CD8-positive, alpha-beta memory T cell (primary cell): ENCODE results near the gene GRXCR2. TPM values are rescaled to one million over a fixed set of nuclear protein-coding genes. Genes with fewer than 3 reads are reported as not detected.

Source experiments
- CTCF ChIA-PET: fragments of 350-600 bp; sonication (Branson Sonifier 250); formaldehyde crosslinking; loops from one replicate; lab custom pipeline; 2021; ENCODE audit warnings: antibody characterized with exemption; lab: Charles Lee
- POLR2A ChIA-PET: fragments of 350-600 bp; sonication (Branson Sonifier 250); formaldehyde crosslinking; loops from one replicate; lab custom pipeline; 2021; ENCODE audit warnings: antibody characterized with exemption; lab: Charles Lee
- DNase-seq, 5 donors: peaks; one replicate each; pipeline versions ENCODE4 v3.0.0 to v3.0.0-alpha.2; 2020 to 2022; ENCODE audit warnings: mixed read lengths in 1 of 5
- H3K27ac ChIP-seq: one replicate; pipeline ENCODE4 v1.7.0; 2013; ENCODE audit warnings: low read depth, mild to moderate bottlenecking, low read length, moderate library complexity
- H3K27me3 ChIP-seq: 2 replicates; pipeline ENCODE4 v1.7.0; 2013; ENCODE audit warnings: low read length, mild to moderate bottlenecking; ENCODE audit not compliant: insufficient read depth, poor library complexity, severe bottlenecking
- H3K36me3 ChIP-seq: 2 replicates; pipeline ENCODE4 v1.7.0; 2013; ENCODE audit warnings: mild to moderate bottlenecking, low read length, moderate library complexity; ENCODE audit not compliant: insufficient read depth
- H3K4me1 ChIP-seq: 2 replicates; pipeline ENCODE4 v1.7.0; 2013; ENCODE audit warnings: mild to moderate bottlenecking, low read length, moderate library complexity; ENCODE audit not compliant: insufficient read depth
- H3K4me3 ChIP-seq: 2 replicates; pipeline ENCODE4 v1.7.0; 2013; ENCODE audit warnings: mild to moderate bottlenecking, low read length
- H3K9me3 ChIP-seq: 2 replicates; pipeline ENCODE4 v1.7.0; 2013; ENCODE audit warnings: mild to moderate bottlenecking, low read length
- H3K27ac Mint-ChIP-seq, 8 donors: one replicate each; pipeline ENCODE4 v1.8.0; 2020 to 2021; ENCODE audit warnings: mixed read lengths in 8 of 8, mild to moderate bottlenecking in 6 of 8, inconsistent platforms in 3 of 8, moderate library complexity in 3 of 8
- H3K27me3 Mint-ChIP-seq, 2 donors: one replicate each; pipeline ENCODE4 v1.8.0; 2020 to 2021; ENCODE audit warnings: mixed read lengths in 2 of 2, mild to moderate bottlenecking in 1 of 2, moderate library complexity in 1 of 2
- H3K36me3 Mint-ChIP-seq, 3 donors: one replicate each; pipeline ENCODE4 v1.8.0; 2020 to 2021; ENCODE audit warnings: mixed read lengths in 3 of 3, inconsistent platforms in 1 of 3, mild to moderate bottlenecking in 1 of 3
- H3K4me1 Mint-ChIP-seq, 3 donors: one replicate each; pipeline ENCODE4 v1.8.0; 2020 to 2021; ENCODE audit warnings: mixed read lengths in 3 of 3, inconsistent platforms in 1 of 3, mild to moderate bottlenecking in 1 of 3
- H3K4me3 Mint-ChIP-seq, 7 donors: one replicate each; pipeline ENCODE4 v1.8.0; 2020 to 2021; ENCODE audit warnings: mixed read lengths in 7 of 7, mild to moderate bottlenecking in 6 of 7, moderate library complexity in 4 of 7, inconsistent platforms in 2 of 7
- H3K9me3 Mint-ChIP-seq, 5 donors: one replicate each; pipeline ENCODE4 v1.8.0; 2020 to 2022; ENCODE audit warnings: mixed read lengths in 5 of 5, mild to moderate bottlenecking in 3 of 5, moderate library complexity in 2 of 5, inconsistent platforms in 1 of 5
- polyA plus RNA-seq: library from polyadenylated mRNA; unstranded; fragments of 300-500 nt; fragmentation: Illumina TruSeq; gene quantifications from one replicate; pipeline ENCODE4 v1.2.3, GENCODE V29; 2021
- total RNA-seq, 2 experiments: library from RNA; stranded (reverse); gene quantifications; one replicate each; pipeline ENCODE4 v1.2.3, GENCODE V29; 2021

Gene GRXCR2, protein sequence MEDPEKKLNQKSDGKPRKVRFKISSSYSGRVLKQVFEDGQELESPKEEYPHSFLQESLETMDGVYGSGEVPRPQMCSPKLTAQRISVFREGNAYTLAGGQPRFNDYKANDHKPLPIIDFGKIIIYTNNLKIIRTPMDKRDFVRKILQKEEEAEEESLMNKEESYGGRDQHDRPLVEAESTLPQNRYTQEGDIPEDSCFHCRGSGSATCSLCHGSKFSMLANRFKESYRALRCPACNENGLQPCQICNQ
- total RNA-seq, result not detected
- polyA plus RNA-seq, result not detected

DNA sequence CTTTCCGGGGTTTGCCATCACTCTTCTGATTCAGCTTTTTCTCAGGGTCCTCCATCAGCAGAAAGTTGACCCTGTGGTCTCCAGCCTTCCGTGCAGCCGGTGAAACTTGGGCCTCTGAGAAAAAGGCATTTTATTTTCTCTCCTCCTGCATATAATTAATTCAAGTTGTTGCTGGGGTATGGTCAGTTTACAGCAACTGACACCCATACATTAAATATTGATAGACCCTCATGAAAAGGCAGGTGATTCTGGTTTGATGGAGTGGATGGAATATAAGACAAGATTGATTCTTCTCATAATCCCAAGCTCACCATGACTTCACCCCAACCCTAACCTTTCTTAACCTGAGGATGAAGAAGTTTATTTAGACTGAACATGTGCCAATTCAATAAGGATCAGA is at the start of gene GRXCR2:
TSS of gene GRXCR2 (minus strand) at position 101 of the 400 bp plus-strand sequence. CDS start at position 55, 46 bp downstream.
- H3K27ac Mint-ChIP-seq, result no peak within 1 kb of the TSS
- Histone ChIP-seq H3K4me3 (no peak within 1 kb of the TSS), H3K36me3 (no peaks in the 10 kb centered on the region), H3K27ac (no peak within 1 kb of the TSS), H3K9me3 (no peaks in the 10 kb centered on the region), H3K27me3 (no peaks in the 10 kb centered on the region), H3K4me1 (no peaks in the 10 kb centered on the region)
- POLR2A ChIA-PET, result no interaction called here
- no peaks in the 10 kb centered on the region for H3K36me3 Mint-ChIP-seq
- CTCF ChIA-PET, result no interaction called here
- H3K27me3 Mint-ChIP-seq, result peaks cover 12 to 28% of the 10 kb centered on the region in 2 donors
- DNase-seq, result no peak
- H3K4me3 Mint-ChIP-seq, result no peak within 1 kb of the TSS
- no peaks in the 10 kb centered on the region for H3K4me1 Mint-ChIP-seq
- H3K9me3 Mint-ChIP-seq, result peaks cover 0 to 6% (median 0%) of the 10 kb centered on the region in 5 donors

DNA sequence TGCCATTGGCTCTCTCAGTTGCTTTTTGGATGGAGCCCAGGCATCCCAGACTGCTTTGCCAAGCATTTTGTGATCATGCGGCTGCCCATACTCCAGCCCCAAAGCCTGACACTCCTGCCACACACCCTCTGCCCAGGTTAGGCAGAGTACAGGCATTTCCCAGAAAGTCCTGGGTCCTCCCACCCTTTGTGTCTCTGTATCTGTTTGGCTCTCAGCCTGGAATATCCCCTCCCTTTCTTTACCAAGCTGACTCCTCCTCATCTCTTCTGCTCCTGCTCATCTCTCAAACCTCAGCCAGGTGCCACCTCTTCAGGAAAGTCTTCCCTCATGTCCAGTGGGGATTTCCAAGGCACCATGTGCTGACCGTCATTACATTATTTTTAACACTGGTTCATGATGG is 49.2 kb upstream of the GRXCR2 start:
- Histone ChIP-seq H3K4me3 (no peak overlapping the region), H3K4me1 (no peaks in the 10 kb centered on the region), H3K36me3 (no peaks in the 10 kb centered on the region), H3K9me3 (no peaks in the 10 kb centered on the region), H3K27ac (no peak overlapping the region), H3K27me3 (no peaks in the 10 kb centered on the region)
- no peaks in the 10 kb centered on the region for H3K4me1 Mint-ChIP-seq
- H3K27ac Mint-ChIP-seq, result no peak overlapping the region
- CTCF ChIA-PET, result no interaction called here
- DNase-seq, result no peak
- no peaks in the 10 kb centered on the region for H3K36me3 Mint-ChIP-seq
- POLR2A ChIA-PET, result no interaction called here
- H3K4me3 Mint-ChIP-seq, result no peak overlapping the region
- H3K9me3 Mint-ChIP-seq, result peaks cover 0 to 2% (median 0%) of the 10 kb centered on the region in 5 donors
- H3K27me3 Mint-ChIP-seq, result no peaks in the 10 kb centered on the region

DNA sequence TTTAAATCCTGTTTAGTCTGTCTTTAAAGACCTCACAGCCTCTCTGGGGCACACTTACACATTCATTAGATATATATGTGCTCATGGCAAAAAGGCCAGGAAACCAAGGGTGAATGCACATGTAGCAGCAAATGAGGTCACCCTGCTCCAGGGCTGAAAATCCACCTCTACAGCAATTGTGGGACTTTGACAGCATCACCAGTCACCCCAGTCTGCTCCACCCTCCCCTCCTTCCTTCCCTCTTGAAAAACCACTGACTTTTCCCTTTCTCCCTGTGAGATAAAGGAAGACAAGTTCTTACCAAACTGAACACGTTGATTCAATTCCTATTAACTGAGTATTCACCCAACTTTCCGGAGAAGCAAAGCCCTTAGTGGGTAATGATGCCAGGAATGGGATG is 48.4 kb upstream of the GRXCR2 start:
- CTCF ChIA-PET, result no interaction called here
- Histone ChIP-seq H3K4me1 (no peaks in the 10 kb centered on the region), H3K4me3 (no peak overlapping the region), H3K27ac (no peak overlapping the region), H3K9me3 (no peaks in the 10 kb centered on the region), H3K36me3 (no peaks in the 10 kb centered on the region), H3K27me3 (no peaks in the 10 kb centered on the region)
- no peak for DNase-seq
- Mint-ChIP-seq H3K9me3 (no peaks in the 10 kb centered on the region), H3K4me1 (no peaks in the 10 kb centered on the region), H3K27me3 (no peaks in the 10 kb centered on the region), H3K27ac (no peak overlapping the region), H3K36me3 (no peaks in the 10 kb centered on the region), H3K4me3 (no peak overlapping the region)
- POLR2A ChIA-PET, result no interaction called here

DNA sequence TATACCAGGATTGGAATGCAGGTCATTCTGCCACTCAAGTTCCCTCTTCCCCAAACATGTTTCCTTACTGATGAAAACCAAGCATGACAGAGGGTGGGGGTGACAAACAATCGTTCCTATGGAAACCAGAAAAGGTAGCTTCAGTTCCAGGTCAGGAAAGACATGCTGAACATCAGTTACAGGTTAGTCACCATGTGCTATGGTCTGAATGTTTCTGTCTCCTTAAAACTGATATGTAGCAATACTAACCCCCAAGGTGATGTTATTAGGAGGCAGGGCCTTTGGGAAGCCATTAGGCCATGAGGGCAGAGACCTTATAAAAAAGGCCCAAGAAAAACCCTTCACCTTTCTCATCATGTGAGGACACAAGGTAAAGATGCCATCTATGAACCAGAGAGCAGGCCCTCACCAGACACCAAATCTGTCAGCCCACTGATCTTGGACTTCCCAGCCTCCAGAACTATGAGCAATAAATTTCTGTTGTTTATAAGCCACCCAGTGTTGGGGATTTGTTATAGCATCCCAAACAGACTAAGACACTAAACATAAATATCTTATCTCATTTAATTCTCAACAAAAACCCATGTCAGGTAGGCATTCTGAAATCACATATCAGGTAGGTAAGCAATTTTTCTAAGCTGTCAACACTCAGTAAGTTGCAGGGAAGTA is 47.9 kb upstream of the GRXCR2 start:
- Mint-ChIP-seq H3K36me3 (no peaks in the 10 kb centered on the region), H3K9me3 (no peaks in the 10 kb centered on the region), H3K27ac (no peak overlapping the region), H3K4me3 (no peak overlapping the region), H3K27me3 (no peaks in the 10 kb centered on the region), H3K4me1 (no peaks in the 10 kb centered on the region)
- Histone ChIP-seq H3K9me3 (no peaks in the 10 kb centered on the region), H3K4me3 (no peak overlapping the region), H3K36me3 (no peaks in the 10 kb centered on the region), H3K27me3 (no peaks in the 10 kb centered on the region), H3K4me1 (no peaks in the 10 kb centered on the region), H3K27ac (no peak overlapping the region)
- CTCF ChIA-PET, result no interaction called here
- DNase-seq, result no peak
- POLR2A ChIA-PET, result no interaction called here

DNA sequence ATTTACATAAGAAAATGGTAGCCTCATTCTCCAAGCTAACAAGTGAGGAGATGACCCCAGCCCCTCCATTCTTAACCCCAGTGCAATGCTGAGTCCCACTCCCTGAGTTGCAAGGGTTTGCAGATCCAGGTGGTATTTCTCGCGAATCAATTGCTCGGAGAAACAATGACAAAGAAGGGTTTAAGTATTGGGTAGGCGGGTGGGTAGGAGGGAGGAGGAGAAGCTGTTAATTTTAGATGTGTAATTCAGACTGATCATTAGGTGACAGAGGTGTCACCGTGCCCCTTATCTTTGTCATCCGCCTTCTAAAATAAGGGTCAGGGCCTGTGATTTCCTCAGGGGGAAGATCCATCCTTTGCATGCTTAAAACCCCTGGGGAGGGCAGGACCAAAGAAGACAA is 46.6 kb upstream of the GRXCR2 start:
- Histone ChIP-seq H3K9me3 (no peaks in the 10 kb centered on the region), H3K27ac (no peak overlapping the region), H3K4me1 (no peaks in the 10 kb centered on the region), H3K27me3 (no peaks in the 10 kb centered on the region), H3K36me3 (no peaks in the 10 kb centered on the region), H3K4me3 (no peak overlapping the region)
- no peaks in the 10 kb centered on the region for H3K4me1 Mint-ChIP-seq
- H3K4me3 Mint-ChIP-seq, result no peak overlapping the region
- ChIA-PET POLR2A (no interaction called here), CTCF (no interaction called here)
- H3K27me3 Mint-ChIP-seq, result no peaks in the 10 kb centered on the region
- no peaks in the 10 kb centered on the region for H3K9me3 Mint-ChIP-seq
- no peaks in the 10 kb centered on the region for H3K36me3 Mint-ChIP-seq
- no peak overlapping the region for H3K27ac Mint-ChIP-seq
- DNase-seq, result no peak

DNA sequence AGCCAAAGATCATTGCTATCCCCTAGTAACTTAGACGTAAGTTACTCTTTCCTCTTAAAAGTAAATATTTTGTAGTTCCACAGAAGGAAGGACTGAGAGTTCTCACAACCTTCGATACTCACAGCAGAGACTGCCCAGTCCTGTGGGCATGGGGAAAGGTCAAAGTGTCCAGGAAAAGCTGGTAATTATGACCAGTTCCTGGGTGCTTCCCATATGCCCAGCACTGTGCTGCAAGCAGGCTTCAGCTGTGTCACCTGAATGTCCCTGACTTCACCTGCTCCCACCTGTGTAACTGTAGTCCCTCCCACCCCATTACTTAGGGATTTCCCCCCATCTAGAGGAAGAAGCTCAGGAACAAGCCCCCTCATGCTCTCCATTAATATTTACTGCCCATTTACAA is 45.6 kb upstream of the GRXCR2 start:
- H3K27me3 ChIP-seq, result no peaks in the 10 kb centered on the region
- POLR2A ChIA-PET, result no interaction called here

DNA sequence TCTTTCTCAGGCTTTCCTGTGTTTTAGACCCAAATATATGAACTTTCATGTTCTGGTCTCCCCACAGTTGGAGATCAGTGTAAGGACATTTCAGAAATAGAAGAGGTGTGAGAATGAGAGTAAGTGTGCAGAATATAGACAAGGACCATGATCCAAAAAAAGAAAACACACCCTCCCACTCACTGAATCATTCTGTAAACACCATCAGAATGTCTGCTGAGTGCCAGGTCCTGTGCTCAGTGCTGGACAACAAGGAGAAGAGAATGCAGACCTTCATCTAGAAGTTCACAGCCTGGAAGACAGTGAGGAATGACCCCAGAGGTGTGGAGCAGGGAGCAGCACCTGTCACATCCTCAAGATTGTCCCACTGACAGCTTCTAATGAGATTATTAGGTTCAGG is 44.5 kb upstream of the GRXCR2 start:
- Histone ChIP-seq H3K4me3 (no peak overlapping the region), H3K27me3 (no peaks in the 10 kb centered on the region), H3K36me3 (no peaks in the 10 kb centered on the region), H3K27ac (no peak overlapping the region), H3K4me1 (no peaks in the 10 kb centered on the region), H3K9me3 (no peaks in the 10 kb centered on the region)
- ChIA-PET CTCF (no interaction called here), POLR2A (no interaction called here)
- H3K4me3 Mint-ChIP-seq, result no peak overlapping the region
- no peaks in the 10 kb centered on the region for H3K9me3 Mint-ChIP-seq
- no peak overlapping the region for H3K27ac Mint-ChIP-seq
- no peaks in the 10 kb centered on the region for H3K36me3 Mint-ChIP-seq
- no peaks in the 10 kb centered on the region for H3K27me3 Mint-ChIP-seq
- DNase-seq, result no peak
- no peaks in the 10 kb centered on the region for H3K4me1 Mint-ChIP-seq

More for the DNA sequence above, 45.6 kb upstream of the GRXCR2 start:
- Histone ChIP-seq H3K9me3 (no peaks in the 10 kb centered on the region), H3K4me3 (no peak overlapping the region), H3K36me3 (no peaks in the 10 kb centered on the region), H3K4me1 (no peaks in the 10 kb centered on the region), H3K27ac (no peak overlapping the region)
- Mint-ChIP-seq H3K9me3 (no peaks in the 10 kb centered on the region), H3K27me3 (no peaks in the 10 kb centered on the region), H3K27ac (no peak overlapping the region), H3K4me1 (no peaks in the 10 kb centered on the region), H3K36me3 (no peaks in the 10 kb centered on the region), H3K4me3 (no peak overlapping the region)
- CTCF ChIA-PET, result no interaction called here
- DNase-seq, result no peak

DNA sequence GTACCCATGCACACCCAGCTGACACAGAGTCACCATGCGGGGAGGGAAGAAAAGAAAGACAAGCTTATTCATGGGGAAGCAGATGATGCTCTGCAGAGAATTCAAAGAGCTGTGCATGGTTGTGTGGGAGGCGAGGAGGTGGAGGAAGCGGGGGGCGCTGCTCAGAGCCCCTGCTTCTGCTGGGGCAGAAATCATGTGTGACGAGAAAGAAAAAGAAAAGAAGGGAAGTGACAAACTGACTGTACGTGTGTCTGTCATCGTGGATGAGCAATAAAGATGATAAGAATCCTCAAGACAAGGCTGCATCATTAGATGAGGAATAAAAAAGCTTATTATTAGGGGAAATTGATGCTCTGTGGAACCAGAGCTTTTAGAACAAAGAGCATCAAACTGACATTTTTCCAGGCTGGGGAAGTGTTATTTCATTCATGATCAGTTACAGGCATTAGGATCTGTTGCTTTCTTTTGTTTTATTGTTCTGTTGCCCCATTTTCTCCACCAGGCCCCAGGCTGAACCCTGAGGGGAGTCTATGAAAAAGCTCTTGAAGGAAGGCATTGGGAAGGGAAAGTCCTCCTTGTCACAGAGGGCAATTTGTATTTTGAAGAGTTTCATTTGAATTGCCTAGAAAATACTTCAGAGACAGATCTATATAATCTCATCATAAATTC is 43.3 kb upstream of the GRXCR2 start:
- no peaks in the 10 kb centered on the region for H3K9me3 ChIP-seq
- no peaks in the 10 kb centered on the region for H3K4me1 ChIP-seq
- no peaks in the 10 kb centered on the region for H3K36me3 ChIP-seq
- Mint-ChIP-seq H3K27me3 (no peaks in the 10 kb centered on the region), H3K4me1 (no peaks in the 10 kb centered on the region), H3K27ac (no peak overlapping the region), H3K9me3 (no peaks in the 10 kb centered on the region), H3K36me3 (no peaks in the 10 kb centered on the region), H3K4me3 (no peak overlapping the region)
- H3K27ac ChIP-seq, result no peak overlapping the region
- POLR2A ChIA-PET, result no interaction called here
- H3K4me3 ChIP-seq, result no peak overlapping the region
- CTCF ChIA-PET, result no interaction called here
- no peaks in the 10 kb centered on the region for H3K27me3 ChIP-seq
- DNase-seq, result no peak
